Endothelial cell of umbilical vein (primary cell): ENCODE measurements around the gene FAM3B. TPM values are rescaled to one million over a fixed set of nuclear protein-coding genes. Genes with fewer than 3 reads are reported as not detected.

ENCODE experiments used
- BruUV-seq: library from RNA; stranded (reverse); fragments of 400-500 nt; replicated peaks from 2 replicates; lab custom pipeline; 2021; lab: Mats Ljungman, UMichigan
- CTCF ChIA-PET: fragments of 300-600, 350-600 bp; sonication (Branson Sonifier 250); formaldehyde crosslinking; loops from one replicate; lab custom pipeline; 2021; ENCODE audit warnings: antibody characterized with exemption, inconsistent platforms; lab: Charles Lee
- POLR2A ChIA-PET: fragments of 300-600, 350-600 bp; sonication (Branson Sonifier 250); formaldehyde crosslinking; loops from one replicate; lab custom pipeline; 2021; ENCODE audit warnings: antibody characterized with exemption, inconsistent platforms; lab: Charles Lee
- DNase-seq: peaks from one replicate; pipeline ENCODE4 v3.0.0-alpha.2; 2011; ENCODE audit warnings: low read depth, low spot score
- FAIRE-seq: peaks from 2 replicates; lab custom pipeline; 2011; peaks lifted over from hg19 to GRCh38; lab: Jason Lieb, UNC
- H2AFZ ChIP-seq: 2 replicates; pipeline ENCODE4 v1.6.0; 2012; ENCODE audit warnings: low read depth, low read length, control low read depth, inconsistent platforms
- H3K27ac ChIP-seq: 2 replicates; pipeline ENCODE4 v1.5.1; 2011; ENCODE audit warnings: low read depth, mild to moderate bottlenecking, control low read depth, low read length, moderate library complexity; ENCODE audit not compliant: insufficient read depth
- H3K27me3 ChIP-seq, 2 experiments: 2 replicates each; pipeline versions ENCODE4 v1.6.0 to v1.6.1; 2011; ENCODE audit warnings: low read length in 2 of 2, mixed read lengths in 1 of 2; ENCODE audit not compliant: control insufficient read depth in 2 of 2, insufficient read depth in 2 of 2
- H3K36me3 ChIP-seq, 2 experiments: 2 replicates in 1 of 2; 3 replicates in 1 of 2; pipeline ENCODE4 v1.5.1; 2011; ENCODE audit warnings: low read length in 2 of 2, mild to moderate bottlenecking in 1 of 2, moderate library complexity in 1 of 2; ENCODE audit not compliant: control insufficient read depth in 2 of 2, insufficient read depth in 2 of 2; ENCODE audit errors: extremely low read depth in 1 of 2
- H3K4me1 ChIP-seq: 3 replicates; pipeline ENCODE4 v1.5.1; 2011; ENCODE audit warnings: mild to moderate bottlenecking, low read length; ENCODE audit not compliant: control insufficient read depth, insufficient read depth; ENCODE audit errors: extremely low read depth
- H3K4me2 ChIP-seq: 2 replicates; pipeline ENCODE4 v1.6.1; 2011; ENCODE audit warnings: low read length, control low read depth, mixed read lengths; ENCODE audit not compliant: insufficient read depth
- H3K4me3 ChIP-seq, 3 experiments: fragments of 200-600 bp in 1 of 3; sonication (generic), shearing (Covaris generic) in 1 of 3; replicated peaks in 1 of 3; 2 replicates each; pipeline ENCODE4 v1.5.1; 2011 to 2016; ENCODE audit warnings: control low read depth in 3 of 3, low read length in 3 of 3, mild to moderate bottlenecking in 2 of 3, inconsistent platforms in 1 of 3, low read depth in 1 of 3, moderate library complexity in 1 of 3; ENCODE audit not compliant: insufficient read depth in 1 of 3
- H3K79me2 ChIP-seq: 2 replicates; pipeline ENCODE4 v1.6.0; 2012; ENCODE audit warnings: low read length, inconsistent platforms; ENCODE audit not compliant: control insufficient read depth, insufficient read depth
- H3K9ac ChIP-seq: replicated peaks from 2 replicates; pipeline ENCODE3; 2011; ENCODE audit warnings: low read length, control low read depth; ENCODE audit not compliant: insufficient read depth; ENCODE audit errors: extremely low read depth
- H3K9me1 ChIP-seq: replicated peaks from 3 replicates; pipeline ENCODE4 v1.6.0; 2011; ENCODE audit warnings: mild to moderate bottlenecking, low read length; ENCODE audit not compliant: control insufficient read depth, insufficient read depth; ENCODE audit errors: extremely low read depth
- H3K9me3 ChIP-seq: replicated peaks from 2 replicates; pipeline ENCODE4 v1.5.1; 2012; ENCODE audit warnings: low read length, inconsistent platforms; ENCODE audit not compliant: control insufficient read depth, insufficient read depth
- H4K20me1 ChIP-seq: replicated peaks from 2 replicates; pipeline ENCODE3; 2011; ENCODE audit warnings: mild to moderate bottlenecking, low read length; ENCODE audit not compliant: control insufficient read depth, insufficient read depth; ENCODE audit errors: extremely low read depth
- EZH2 ChIP-seq: IDR thresholded peaks from 2 replicates; pipeline ENCODE4 v1.6.1; 2012; ENCODE audit warnings: borderline replicate concordance, low read depth, mild to moderate bottlenecking, moderate library complexity, low read length, inconsistent platforms; ENCODE audit not compliant: severe bottlenecking
- FOS ChIP-seq: IDR thresholded peaks from 2 replicates; pipeline ENCODE4 v1.6.1; 2011; ENCODE audit warnings: mild to moderate bottlenecking, low read length, moderate library complexity, borderline replicate concordance; ENCODE audit not compliant: insufficient read depth
- GATA2 ChIP-seq: IDR thresholded peaks from 2 replicates; pipeline ENCODE4 v1.7.0; 2011; ENCODE audit warnings: low read depth, mild to moderate bottlenecking, moderate library complexity, mixed read lengths, low read length; ENCODE audit not compliant: insufficient read length, insufficient read depth
- JUN ChIP-seq: IDR thresholded peaks from 2 replicates; pipeline ENCODE4 v1.6.1; 2011; ENCODE audit warnings: borderline replicate concordance, low read depth; ENCODE audit not compliant: insufficient read length, insufficient read depth
- MYC ChIP-seq: IDR thresholded peaks from one replicate; pipeline ENCODE4 v1.6.1; 2011; ENCODE audit warnings: mild to moderate bottlenecking, low read depth, low read length
- POLR2A ChIP-seq: IDR thresholded peaks from 2 replicates; pipeline ENCODE4 v1.6.1; 2012; ENCODE audit warnings: low read depth, mild to moderate bottlenecking, control low read depth, low read length
- POLR2AphosphoS5 ChIP-seq: IDR thresholded peaks from 2 replicates; pipeline ENCODE4 v1.6.1; 2012; ENCODE audit warnings: low read depth, mild to moderate bottlenecking, control low read depth, low read length, moderate library complexity; ENCODE audit not compliant: insufficient read depth
- dilution Hi-C: fragments of 300-500 bp; cut with MboI; formaldehyde crosslinking; loops from one replicate; pipeline ENCODE4 v1.15.0; 2019; ENCODE audit warnings: low sequenced_read_pairs; ENCODE audit not compliant: extremely low pct_ligation_motif_present
- intact Hi-C: fragments of 100-400 bp; cut with micrococcal nuclease; formaldehyde crosslinking; loops from one replicate; pipeline ENCODE4 v1.10.0; 2022
- polyA plus RNA-seq, 4 experiments: library from polyadenylated mRNA; depleted of rRNA in 3 of 4; stranded (reverse) in 3 of 4; unstranded in 1 of 4; fragments of >200 nt; gene quantifications; 2 replicates each; pipeline versions ENCODE4 v1.2.1 to v1.2.3, GENCODE V29; 2011 to 2012; ENCODE audit warnings: missing spikeins in 1 of 4
- total RNA-seq: library from RNA; stranded (reverse); gene quantifications from 2 replicates; pipeline ENCODE4 v1.2.3, GENCODE V29; 2021
- TF ChIP-seq, protein P1 (sequence below), 2 donors: IDR thresholded peaks; 1 replicate in 1 of 2; 2 replicates in 1 of 2; pipeline ENCODE4 v1.5.1; 2011; ENCODE audit warnings: low read length in 2 of 2, mild to moderate bottlenecking in 2 of 2, moderate library complexity in 2 of 2, control low read depth in 1 of 2, inconsistent platforms in 1 of 2, low read depth in 1 of 2; ENCODE audit not compliant: insufficient read depth in 1 of 2; ENCODE audit errors: extremely low read depth in 1 of 2
- TF ChIP-seq, protein P2 (sequence below): IDR thresholded peaks from 2 replicates; pipeline ENCODE4 v1.6.1; 2011; ENCODE audit not compliant: insufficient read depth, insufficient read length

Gene FAM3B
- total and polyA plus RNA-seq, 2 donors (not counting 3 experiments of a cell fraction or from before 2014, with no cell fraction given) = not detected

DNA sequence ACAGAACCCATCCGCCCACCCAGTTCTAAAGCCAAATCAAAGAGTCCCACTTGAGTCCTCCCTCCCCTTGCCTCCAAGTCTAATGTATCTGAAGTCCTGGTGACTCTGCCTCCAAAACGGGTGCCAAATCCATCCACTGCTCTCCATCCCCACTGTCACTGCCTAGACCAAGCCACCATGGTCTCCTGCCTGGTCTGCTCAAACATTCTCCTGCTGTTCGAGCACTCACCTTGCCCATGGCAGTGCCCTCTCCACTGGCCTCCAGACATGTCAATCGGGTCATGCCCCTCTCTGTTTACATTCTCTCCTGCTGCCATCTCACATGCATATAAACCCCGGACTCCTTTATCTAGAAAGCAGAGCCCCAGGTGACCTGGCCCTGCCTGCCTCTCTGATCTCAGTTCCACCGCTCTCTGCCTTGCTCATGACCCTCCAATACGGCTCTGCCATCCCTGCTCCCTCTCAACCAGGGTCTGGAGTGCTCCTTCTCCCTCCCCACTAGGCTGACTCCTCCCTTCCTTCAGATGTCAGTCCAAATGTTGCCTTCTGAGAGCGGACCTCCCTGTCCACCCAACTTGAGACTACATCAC, 77.4 kb downstream of the FAM3B start:
- Histone ChIP-seq H3K9me3 (no peaks in the 10 kb centered on the region), H3K4me3 (no peak overlapping the region), H3K27ac (no peak overlapping the region), H3K79me2 (no peaks in the 10 kb centered on the region), H3K4me1 (no peaks in the 10 kb centered on the region), H3K27me3 (no peaks in the 10 kb centered on the region), H3K36me3 (no peaks in the 10 kb centered on the region), H4K20me1 (no peaks in the 10 kb centered on the region), H2AFZ (no peak overlapping the region), H3K9ac (no peak overlapping the region), H3K9me1 (no peaks in the 10 kb centered on the region), H3K4me2 (no peak overlapping the region)
- CTCF ChIA-PET = no interaction called here
- DNase-seq (no peak), FAIRE-seq (no peak)
- dilution Hi-C loops (no loop called here), intact Hi-C loops (no loop called here)
- TF ChIP-seq JUN = no peak
- no peak for TF ChIP-seq MYC
- TF ChIP-seq EZH2 = no peak
- no peak for TF ChIP-seq FOS
- TF ChIP-seq, protein P1, sequence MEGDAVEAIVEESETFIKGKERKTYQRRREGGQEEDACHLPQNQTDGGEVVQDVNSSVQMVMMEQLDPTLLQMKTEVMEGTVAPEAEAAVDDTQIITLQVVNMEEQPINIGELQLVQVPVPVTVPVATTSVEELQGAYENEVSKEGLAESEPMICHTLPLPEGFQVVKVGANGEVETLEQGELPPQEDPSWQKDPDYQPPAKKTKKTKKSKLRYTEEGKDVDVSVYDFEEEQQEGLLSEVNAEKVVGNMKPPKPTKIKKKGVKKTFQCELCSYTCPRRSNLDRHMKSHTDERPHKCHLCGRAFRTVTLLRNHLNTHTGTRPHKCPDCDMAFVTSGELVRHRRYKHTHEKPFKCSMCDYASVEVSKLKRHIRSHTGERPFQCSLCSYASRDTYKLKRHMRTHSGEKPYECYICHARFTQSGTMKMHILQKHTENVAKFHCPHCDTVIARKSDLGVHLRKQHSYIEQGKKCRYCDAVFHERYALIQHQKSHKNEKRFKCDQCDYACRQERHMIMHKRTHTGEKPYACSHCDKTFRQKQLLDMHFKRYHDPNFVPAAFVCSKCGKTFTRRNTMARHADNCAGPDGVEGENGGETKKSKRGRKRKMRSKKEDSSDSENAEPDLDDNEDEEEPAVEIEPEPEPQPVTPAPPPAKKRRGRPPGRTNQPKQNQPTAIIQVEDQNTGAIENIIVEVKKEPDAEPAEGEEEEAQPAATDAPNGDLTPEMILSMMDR (IDR thresholded peaks at IDR 0.05; ENCODE audit: extremely low read depth in 1 of 2, insufficient read depth in 1 of 2, low read depth in 1 of 2, low read length in 2 of 2) = no peak
- TF ChIP-seq, protein P2, sequence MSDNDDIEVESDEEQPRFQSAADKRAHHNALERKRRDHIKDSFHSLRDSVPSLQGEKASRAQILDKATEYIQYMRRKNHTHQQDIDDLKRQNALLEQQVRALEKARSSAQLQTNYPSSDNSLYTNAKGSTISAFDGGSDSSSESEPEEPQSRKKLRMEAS = no peak
- TF ChIP-seq GATA2 = no peak
- no peak for TF ChIP-seq POLR2AphosphoS5
- TF ChIP-seq POLR2A = no peak
- BruUV-seq = no TSS peak
- POLR2A ChIA-PET = no interaction called here
